A204.1 (cell line): Measurements from ENCODE around the gene PCDHB16.

Experiments
- FAIRE-seq: peaks from 2 replicates; lab custom pipeline; 2012; peaks lifted over from hg19 to GRCh38; lab: Jason Lieb, UNC

The PCDHB16 gene

GRCh38 chr5:141234109-141234667 is 52.0 kb downstream of the PCDHB16 start:
- no peak for FAIRE-seq
